Gastroesophageal sphincter (tissue), 3 donors: ENCODE measurements around the gene APBB1IP.
"Not testable (repeated sequence)": the region's sequence is repeated elsewhere in the genome, so short reads cannot be mapped to it uniquely, and the experiment has no call there.

ENCODE experiments used
- CTCF ChIP-seq, 4 experiments: fragments of 200-600 bp in 2 of 4; fragments of 450-650 bp in 2 of 4; sonication (generic) in 1 of 4; IDR thresholded peaks; one replicate each; pipeline ENCODE4 v1.5.1; 2017 to 2019; ENCODE audit warnings: antibody characterized with exemption in 4 of 4, mild to moderate bottlenecking in 2 of 4, moderate library complexity in 2 of 4
- POLR2A ChIP-seq, 2 donors: fragments of 450-650 bp; IDR thresholded peaks; one replicate each; pipeline ENCODE4 v1.6.1; 2017; ENCODE audit warnings: antibody characterized with exemption in 2 of 2, mild to moderate bottlenecking in 2 of 2, moderate library complexity in 1 of 2
- POLR2AphosphoS5 ChIP-seq: sonication (generic); formaldehyde crosslinking; IDR thresholded peaks from one replicate; pipeline ENCODE4 v1.6.1; 2017; ENCODE audit warnings: antibody characterized with exemption

DNA sequence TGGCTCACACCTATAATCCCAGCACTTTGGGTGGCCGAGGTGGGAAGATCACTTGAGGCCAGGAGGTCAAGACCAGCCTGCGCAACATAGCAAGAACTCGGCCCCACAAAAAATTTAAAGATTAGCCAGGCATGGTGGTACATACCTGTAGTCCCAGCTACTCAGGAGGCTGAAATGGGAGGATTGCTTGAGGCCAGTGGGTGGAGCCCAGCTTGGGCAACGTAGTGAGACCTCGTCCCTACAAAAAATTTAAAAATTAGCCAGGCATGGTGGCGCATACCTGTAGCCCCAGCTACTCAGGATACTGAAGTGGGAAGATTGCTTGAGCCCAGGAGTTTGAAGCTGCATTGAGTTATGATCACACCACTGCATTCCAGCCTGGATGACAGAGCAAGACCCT is 28.4 kb downstream of the APBB1IP start:
- TF ChIP-seq POLR2A (IDR thresholded peaks at IDR 0.05); CTCF (IDR thresholded peaks at IDR 0.05); POLR2AphosphoS5: not testable (repeated sequence)
